ENCODE data around the gene TXNIP.
"Not testable (repeated sequence)": the region's sequence is repeated elsewhere in the genome, so short reads cannot be mapped to it uniquely, and the experiment has no call there.

The TXNIP gene, protein sequence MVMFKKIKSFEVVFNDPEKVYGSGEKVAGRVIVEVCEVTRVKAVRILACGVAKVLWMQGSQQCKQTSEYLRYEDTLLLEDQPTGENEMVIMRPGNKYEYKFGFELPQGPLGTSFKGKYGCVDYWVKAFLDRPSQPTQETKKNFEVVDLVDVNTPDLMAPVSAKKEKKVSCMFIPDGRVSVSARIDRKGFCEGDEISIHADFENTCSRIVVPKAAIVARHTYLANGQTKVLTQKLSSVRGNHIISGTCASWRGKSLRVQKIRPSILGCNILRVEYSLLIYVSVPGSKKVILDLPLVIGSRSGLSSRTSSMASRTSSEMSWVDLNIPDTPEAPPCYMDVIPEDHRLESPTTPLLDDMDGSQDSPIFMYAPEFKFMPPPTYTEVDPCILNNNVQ

DNA sequence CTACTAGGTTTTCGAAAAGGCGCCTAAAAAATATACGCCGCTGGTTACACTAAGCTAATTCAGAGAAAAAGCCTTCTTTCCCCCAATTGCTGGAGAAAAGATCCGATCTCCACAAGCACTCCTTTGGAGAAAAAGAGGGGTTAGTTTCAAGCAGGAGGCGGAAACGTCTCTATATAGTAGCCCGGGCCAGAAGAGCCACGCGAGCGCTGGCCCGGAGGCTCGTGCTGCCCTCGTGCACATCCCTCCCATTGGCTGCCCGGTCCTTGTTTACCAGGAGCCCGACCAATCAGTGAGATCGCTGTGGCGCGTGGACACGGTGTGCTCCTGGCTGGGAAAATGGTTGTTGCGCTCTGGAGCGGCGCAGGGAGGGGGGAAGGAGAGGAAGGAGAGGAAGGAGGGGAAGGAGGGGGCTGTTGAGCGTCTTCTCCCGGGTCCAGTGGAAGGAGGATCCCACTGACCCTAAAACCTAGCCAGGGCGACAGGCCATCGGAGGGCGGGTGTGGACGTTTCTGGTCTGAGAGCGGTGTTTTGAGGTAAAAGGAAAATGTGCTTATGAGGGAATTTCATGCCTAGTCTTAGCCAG is at the start of gene TXNIP:
Gene TXNIP (minus strand): TSS at position 147 of the 583 bp plus-strand sequence. CDS start 313 bp downstream, outside the sequence.
- DNase-seq (ENCODE audit: low read depth in 2 of 2), result peak; percentile 80 to 83

DNA sequence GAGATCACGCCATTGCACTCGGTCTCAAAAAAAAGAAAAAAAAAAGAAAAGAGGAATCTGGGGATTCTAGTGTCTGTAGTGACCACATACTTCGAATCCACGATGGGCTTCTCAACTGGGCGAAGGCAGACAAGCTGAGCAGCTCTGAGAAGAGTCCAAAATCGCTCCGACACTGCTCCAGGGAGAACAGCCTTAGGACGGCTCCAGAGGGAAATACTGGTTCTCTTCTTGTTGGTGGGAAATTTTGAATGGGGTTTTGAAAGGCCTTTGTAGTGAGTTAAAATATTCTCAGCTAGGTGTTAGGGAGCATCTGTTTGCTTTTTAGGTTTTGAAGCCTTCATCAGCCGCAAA is 43.4 kb upstream of the TXNIP start:
- no peak for DNase-seq (ENCODE audit: low read depth in 2 of 2)

DNA sequence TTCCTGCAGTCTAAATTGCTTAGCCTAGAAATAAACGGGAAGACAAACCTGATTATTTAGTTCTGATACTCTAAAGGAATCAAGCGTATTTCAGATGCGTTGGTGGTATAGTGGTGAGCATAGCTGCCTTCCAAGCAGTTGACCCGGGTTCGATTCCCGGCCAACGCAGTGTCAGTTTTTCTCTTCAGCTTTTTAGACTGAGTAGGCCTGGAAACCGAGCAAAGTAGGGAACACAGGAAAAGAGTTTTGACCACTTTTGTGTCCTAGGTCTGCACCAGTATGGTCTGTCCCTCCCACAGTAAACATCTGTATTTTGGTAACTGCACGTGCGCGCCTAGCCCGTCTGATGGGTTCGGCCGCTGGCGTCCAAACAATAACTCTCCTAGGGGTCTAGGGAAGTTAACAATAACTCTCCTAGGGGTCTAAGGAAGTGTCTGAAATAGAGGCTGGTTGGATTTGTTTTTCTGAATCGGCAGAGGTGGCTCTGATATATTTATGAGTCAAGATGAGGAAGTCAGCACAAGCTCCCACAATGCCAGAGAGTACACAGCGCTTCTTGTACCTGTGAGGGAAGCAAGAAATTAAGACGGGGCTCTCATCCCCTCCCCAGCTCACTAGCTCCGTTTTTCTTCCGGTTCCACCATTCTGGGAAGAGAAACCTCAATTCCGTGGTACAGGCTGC is 40.7 kb upstream of the TXNIP start:
- DNase-seq (ENCODE audit: low read depth in 2 of 2), result peak; percentile 71 to 79

DNA sequence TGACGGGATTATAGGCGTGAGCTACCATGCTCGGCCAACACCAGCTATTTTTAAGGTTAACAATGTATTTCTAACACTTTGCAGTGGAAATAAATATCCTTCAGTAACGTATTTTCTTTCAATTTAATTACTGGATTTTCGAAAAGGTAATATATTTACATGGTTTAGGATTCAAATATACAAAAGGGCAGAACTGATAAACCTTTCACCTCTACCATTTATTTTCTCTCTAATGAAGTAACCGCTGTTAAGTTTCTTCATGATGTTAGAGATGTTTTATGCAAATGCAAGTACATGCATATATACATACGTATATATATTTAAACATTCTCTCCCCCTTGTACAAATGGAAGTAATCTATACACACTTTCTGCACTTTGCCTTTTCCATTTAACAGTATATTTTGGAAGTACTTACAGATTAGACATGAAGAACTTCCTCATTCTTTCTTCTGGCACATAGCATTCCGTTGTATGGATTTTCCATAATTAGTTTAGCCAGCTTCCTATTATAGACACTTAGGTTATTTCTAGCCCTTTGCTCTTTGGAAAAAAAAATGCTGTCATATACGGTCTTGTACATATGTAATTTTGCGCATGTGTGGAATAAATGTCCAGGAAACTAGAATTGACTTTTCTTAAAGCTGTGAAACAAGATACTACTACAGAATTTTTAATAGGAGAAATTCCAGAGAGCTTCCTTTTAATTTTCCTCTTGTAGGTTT is 40.0 kb upstream of the TXNIP start:
- no peak for DNase-seq (ENCODE audit: low read depth in 2 of 2)

DNA sequence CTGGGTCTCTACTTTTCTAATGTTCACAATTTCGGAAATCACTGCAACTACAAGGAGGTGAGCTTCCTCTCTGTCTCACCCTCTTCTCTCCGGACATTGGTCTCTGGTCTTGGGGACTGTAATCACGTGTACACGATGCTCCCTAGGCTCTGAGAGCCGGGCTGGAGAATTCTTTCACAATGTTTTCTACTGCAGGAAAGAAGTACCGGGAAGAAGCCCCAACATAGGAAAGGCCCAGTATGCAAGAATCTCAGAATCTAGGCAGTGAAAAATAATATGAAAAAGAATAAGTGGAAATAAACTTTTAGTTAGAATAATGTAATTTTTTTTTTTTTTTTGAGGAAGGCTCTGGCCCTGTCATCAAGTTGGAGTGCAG is 38.7 kb upstream of the TXNIP start:
- DNase-seq (ENCODE audit: low read depth in 2 of 2), result no peak

DNA sequence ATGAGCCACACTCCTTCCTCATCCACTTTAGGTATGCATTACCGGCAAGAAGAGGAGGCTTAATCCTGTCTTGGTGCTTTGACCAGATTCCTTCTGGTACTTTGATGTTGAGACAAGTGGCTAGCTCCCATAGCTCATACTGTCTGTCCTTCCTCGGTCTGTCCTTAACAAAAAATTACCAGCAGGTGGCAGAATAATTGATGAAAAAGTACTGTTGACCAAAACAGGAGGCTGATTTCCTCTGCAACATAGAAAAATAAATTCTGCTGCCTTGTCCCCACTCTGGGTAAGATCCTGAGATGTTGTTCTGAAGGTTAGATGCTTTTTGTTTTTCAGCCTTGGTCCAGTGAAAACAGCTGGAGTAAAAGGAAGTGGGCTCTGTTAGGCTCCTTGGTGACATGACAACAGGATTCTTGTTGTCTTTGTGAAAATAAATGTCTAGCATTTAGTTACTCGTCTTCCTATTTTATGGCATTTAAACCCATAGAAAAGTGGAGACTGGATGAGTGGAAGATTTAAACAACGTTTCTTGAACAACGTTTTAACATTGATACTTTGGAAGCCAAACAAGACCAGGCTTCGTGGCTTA is 36.3 kb upstream of the TXNIP start:
- no peak for DNase-seq (ENCODE audit: low read depth in 2 of 2)

DNA sequence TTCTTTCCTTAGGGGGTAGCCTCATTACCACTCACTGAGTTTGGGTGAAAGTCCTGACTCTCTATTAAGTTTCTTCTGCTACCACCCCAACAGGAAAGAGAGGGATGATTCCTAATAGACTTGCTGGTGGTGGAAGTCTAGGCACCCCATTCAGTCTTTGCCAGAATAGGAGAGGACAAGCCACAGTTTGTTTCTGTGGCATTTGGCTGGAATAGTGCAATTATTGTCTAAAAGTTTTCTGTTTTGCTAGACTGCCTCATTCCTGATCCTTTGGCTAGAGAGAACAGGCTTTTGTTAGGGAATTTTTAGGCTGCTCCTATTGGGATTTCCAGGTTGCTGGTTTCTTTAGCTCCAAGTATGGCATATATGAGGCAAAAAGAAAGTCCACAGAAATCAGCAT is 35.1 kb upstream of the TXNIP start:
- no peak for DNase-seq (ENCODE audit: low read depth in 2 of 2)

DNA sequence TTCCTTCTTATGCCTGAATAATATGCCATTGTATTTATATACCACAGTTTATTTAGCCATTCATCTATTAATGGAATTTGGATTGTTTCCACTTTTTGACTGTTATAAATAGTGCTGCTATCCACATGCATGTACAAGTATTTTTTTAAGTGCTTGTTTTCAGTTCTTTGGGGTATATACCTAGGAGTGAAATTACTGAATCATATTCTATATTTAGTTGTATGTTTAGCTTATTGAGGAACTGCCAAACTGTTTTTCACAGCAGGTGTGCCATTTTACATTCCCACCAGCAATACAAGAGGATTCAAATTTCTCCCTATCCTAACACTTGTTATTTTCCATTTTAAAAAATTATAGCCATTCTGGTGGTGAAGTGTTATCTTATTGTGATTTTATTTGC is 32.7 kb upstream of the TXNIP start:
- no peak for DNase-seq (ENCODE audit: low read depth in 2 of 2)

DNA sequence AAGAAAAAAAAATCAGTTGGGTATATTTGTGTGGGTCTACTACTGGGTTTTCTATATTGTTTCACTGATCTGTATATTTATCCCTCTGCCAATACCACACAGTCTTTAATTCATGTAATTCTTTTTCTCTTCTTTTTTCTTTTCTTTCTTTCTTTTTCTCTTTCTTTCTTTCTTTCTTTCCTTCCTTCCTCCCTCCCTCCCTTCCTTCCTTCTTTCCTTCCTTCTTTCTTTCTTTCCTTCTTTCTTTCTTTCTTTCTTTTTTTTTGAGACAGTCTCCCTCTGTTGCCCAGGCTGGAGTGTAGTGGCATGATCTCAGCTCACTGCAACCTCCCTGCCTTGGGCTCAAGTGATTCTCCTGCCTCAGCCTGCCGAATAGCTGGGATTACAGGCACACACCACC is 30.3 kb upstream of the TXNIP start:
- not testable (repeated sequence) for DNase-seq (ENCODE audit: low read depth in 2 of 2)

DNA sequence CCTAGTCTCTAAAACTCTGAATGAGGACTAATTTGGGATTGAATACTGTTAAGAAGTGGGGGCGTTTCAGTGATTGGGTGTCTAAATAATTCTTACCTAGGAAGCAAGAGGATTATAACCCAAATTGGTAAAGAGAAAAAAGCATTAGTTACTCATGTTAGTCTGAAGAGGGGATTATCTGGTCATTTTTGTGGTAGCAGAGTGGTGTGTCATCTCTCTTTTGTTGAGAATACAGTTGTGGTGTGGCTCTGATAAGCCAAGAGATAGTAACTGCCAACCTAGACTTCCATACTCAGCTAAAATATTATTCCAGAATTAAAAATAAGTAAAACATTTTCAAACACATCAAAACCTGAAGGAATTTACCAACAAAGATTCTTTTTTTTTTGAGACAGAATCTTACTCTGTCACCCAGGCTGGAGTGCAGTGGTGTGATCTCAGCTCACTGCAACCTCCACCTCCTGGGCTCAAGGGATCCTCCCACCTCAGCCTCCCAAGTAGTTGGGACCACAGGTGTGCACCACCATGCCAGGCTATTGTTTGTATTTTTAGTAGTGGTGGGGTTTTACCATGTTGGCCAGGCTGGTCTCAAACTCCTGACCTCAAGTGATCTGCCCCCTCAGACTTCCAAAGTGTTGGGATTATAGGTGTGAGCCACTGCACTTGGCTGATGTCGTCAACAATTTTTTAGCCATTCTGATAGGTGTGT is 29.6 kb upstream of the TXNIP start:
- DNase-seq (ENCODE audit: low read depth in 2 of 2), result not testable (repeated sequence)

DNA sequence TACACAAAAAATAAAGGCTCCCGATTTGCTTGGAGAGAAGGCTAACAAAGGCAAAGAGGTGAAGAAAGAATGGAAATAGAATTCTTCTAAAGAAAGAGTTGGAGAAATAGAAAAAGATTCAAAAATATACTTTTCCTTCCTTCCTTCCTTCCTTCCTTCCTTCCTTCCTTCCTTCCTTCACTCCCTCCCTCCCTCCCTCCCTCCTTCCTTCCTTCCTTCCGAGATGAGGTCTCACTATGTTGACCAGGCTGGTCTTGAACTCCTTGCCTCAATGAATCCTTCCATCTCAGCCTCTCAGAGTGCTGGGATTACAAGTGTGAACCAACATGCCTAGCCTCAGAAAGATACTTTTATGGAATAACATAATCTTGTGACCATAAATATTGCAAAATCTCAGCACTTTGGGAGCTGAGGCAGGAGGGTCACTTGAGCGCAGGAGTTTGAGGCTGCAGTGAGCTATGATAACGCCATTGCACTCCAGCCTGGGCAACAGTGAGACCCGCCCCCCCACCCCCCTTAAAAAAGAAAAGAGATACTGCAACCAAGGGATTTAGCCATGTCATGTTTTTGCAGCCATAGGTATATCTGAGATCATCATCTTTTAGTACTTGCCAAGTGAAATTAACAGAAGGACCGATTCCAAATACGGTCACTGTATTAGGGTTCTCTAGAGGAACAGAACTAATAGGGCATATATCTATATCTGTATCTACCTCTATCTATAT is 26.2 kb upstream of the TXNIP start:
- DNase-seq (ENCODE audit: low read depth in 2 of 2), result no peak

DNA sequence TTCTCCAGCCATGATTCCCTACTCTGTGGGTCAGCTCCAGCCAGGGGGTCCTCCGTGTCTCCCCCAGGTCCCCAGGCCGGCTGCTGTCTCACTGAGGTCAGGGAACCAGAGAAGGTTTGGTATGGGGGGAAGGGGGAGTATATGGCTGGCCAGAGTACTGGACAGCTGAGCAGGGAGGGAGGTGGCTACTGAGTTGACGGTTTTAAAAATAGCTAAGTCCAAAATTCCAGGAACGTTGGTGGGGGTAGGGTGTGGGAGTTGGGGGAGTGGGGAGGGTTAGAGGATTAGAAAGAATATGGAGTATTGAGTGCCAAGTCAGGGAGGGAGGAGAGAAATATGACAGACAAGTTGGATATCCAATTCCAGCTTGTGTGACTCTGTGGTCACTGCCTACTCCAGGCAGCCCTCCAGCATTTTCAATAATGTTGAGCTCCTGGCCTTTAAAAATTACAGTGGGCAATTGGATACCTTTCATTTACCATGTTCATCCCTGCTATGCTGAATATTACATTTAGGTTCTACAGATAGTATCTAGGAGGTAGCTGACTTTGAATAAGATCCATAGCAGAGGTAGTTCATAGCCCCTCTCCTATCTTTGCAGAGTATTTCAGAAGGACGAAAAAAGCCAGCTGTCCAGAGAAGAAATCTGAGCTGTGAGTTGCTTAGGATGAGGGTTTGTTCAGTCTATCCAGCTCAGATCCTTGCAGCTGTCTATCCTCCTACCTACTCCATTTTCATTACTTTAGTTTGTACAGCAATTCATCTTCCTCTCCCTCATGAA is 25.4 kb upstream of the TXNIP start, which contains the start of gene HJV:
Gene HJV (minus strand): TSS at position 114 of the 781 bp plus-strand sequence. CDS start 1,504 bp downstream, outside the sequence.
- DNase-seq (ENCODE audit: low read depth in 2 of 2), result no peak

DNA sequence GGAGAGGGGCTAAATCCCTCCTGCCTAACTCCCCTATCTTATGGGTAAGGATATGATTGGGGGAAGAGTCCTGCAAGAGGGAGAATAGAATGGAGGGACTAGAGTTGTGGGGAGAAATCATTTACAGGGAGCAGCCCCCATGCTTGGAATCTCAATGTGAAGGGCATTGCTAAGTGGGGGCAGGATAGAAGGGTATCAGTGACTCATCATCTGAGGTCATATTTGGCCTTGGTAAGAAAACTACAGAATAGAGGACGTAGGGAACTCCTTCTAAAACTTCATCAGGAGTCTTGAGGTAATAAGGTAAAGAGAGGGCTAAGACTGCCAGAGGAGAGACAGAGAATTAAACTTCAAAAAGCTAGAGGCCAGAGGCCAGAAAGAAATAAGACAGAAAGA is 24.7 kb upstream of the TXNIP start:
- DNase-seq (ENCODE audit: low read depth in 2 of 2), result no peak

DNA sequence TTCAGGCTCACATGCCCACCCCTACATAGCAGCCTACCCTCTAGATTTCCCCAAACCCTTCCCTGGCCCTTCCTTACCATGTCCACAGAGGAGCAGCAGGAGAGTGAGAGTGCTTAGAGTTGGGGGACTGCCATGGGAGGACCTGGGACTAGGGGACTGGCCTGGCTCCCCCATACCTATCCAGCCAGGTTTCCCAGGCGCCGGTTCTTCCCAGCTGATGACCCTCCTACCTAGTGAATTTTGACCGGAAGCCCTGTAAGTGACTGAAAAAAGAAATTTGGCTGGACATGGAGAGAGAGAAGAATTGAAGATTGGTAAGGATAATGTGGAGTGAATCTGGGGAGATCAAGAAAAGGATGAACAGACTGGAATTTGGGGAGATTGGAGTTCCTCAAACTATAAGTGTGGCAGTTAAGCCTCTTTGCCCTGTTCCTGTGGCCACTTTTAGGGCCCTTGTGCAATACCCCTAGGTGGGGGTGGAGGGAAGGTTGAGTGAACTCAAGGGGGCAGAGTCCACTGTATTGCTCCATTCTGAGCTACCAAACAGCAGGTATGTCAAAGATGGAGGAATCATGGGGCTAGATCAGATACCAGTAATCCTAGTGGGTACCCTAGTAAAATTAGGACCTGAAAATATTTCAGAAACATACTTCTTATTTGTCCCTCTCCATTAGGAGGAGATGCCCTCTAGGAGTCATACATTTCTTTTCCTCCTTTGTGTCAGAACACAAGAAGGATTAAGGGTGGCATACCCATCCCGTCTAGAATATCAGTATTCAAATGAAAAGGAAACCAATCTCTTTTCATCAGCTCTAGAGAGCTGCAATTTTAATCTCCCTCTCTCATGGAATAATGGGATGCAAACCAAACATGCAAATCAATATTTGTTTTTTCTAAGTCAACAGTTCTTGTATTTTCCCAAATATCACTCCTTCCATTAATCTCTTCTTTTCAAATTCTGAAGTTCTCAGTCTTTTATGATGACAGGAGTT is 24.0 kb upstream of the TXNIP start:
- no peak for DNase-seq (ENCODE audit: low read depth in 2 of 2)

DNA sequence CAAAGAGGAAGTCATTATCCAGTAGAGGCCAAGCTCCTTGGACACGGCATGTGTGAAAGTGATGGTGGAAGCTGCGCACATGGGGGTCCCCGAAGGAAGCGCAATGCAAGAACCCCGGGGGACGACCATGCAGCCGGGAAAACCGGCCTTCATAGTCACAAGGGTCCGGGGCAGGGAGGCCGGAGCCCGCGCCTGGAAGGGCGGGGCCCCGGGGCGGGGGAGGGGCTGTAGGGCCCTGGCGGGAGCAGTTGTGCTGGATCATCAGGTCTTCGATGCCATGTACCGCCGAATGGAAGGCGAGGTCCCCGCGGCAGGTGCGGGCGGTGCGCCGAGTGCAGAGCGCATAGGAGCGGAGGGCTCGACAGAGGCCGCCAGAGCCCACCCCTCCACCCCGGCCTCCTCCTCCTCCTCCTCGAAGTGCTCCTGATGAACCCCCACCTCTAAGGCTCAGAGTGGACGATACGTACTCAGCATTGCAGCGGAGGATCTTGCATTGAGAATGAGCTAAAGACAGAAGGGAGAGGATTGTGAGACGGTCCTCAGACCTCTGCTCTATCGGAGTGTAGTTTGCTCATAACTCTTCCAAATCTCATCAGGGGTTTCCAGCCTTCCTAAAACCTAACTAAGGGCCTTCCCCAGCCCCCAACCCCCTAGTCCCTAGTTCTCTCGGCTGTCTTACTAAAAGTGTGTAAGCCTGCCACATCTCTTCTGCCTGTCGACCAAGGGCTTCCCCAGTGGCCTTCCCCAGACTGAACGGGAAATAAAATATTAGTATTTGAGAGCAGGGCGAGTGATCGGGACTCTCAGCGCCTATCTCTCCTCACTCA is 23.1 kb upstream of the TXNIP start:
- no peak for DNase-seq (ENCODE audit: low read depth in 2 of 2)

DNA sequence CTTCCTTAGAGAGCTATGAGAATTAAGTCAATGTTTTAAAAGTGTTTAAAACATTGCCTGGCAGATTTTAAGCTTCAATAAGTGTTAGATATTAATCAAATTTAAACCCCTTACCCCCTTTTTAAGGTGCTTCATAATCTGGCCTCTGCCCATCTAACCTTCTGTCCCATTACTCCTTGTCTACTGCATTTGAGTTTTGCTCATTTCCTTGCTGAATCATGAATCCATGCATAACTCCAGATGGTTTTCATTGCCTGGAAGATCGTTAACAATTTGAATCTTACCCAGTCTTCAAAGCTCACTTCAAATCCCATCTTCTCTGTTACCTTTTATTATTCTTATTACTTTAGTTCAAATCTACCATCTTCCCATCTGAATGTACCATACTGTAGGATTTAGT is 20.5 kb upstream of the TXNIP start:
- no peak for DNase-seq (ENCODE audit: low read depth in 2 of 2)

DNA sequence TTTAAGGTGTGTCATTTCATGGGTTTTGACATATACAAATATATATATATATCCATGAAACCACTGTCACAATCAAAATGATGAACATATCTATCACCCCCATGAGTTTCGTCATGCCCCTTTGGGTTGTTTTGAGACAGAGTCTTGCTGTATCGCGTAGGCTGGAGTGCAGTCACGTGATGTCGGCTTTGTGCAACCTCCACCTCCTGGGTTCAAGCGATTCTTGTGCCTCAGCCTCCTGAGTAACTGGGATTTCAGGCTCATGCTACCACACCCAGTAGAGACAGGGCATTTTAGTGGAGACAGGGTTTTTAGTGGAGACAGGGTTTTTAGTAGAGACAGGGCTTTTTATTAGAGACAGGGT is 17.2 kb upstream of the TXNIP start:
- DNase-seq (ENCODE audit: low read depth in 2 of 2), result no peak

All from stimulated activated CD4-positive, alpha-beta T cell treated with anti-CD3 and anti-CD28 coated beads, Interleukin-1b, Interleukin-23, amount 100 ng/mL, for 4 hours (primary cell).